K562 (cell line): ENCODE results near the gene AMT. TPM values are rescaled to one million over a fixed set of nuclear protein-coding genes. Genes with fewer than 3 reads are reported as not detected.

Source experiments
- ATAC-seq: fragments of 200-7000 bp; cut with Tn5 transposase; 3 replicates; pipeline ENCODE4 v1.9.1; 2020; ENCODE audit warnings: moderate library complexity
- BruUV-seq: library from RNA; stranded (reverse); fragments of 400-500 nt; replicated peaks from 2 replicates; lab custom pipeline; 2021; lab: Mats Ljungman, UMichigan
- CTCF ChIA-PET: fragments of 300-600 bp; formaldehyde crosslinking; extraction: SDS; loops from one replicate; lab custom pipeline; 2021; ENCODE audit warnings: low intra/inter-chr PET ratio; lab: Yijun Ruan, JAX
- POLR2A ChIA-PET: fragments of 300-600, 350-650 bp; sonication (Branson Sonifier 250); formaldehyde crosslinking; extraction: SDS; loops from one replicate; lab custom pipeline; 2021; ENCODE audit warnings: antibody characterized with exemption, inconsistent platforms; lab: Yijun Ruan, JAX
- DNase-seq, 4 experiments: peaks; one replicate each; pipeline versions ENCODE4 v3.0.0 to v3.0.0-alpha.2; 2011 to 2018; ENCODE audit warnings: low spot score in 3 of 4, mixed read lengths in 3 of 4; ENCODE audit errors: extremely low read depth in 1 of 4
- FAIRE-seq: peaks from 2 replicates; lab custom pipeline; 2011; peaks lifted over from hg19 to GRCh38; lab: Jason Lieb, UNC
- H2AFZ ChIP-seq: 2 replicates; pipeline ENCODE4 v1.6.0; 2011; ENCODE audit warnings: low read depth, low read length, control low read depth, inconsistent platforms
- H3K27ac ChIP-seq: fragments of 200-600 bp; 3 replicates; pipeline ENCODE4 v1.8.0; 2011; ENCODE audit warnings: low read depth, mild to moderate bottlenecking, control low read depth, inconsistent platforms, low read length, moderate library complexity, mixed read lengths; ENCODE audit errors: extremely low read depth
- H3K27me3 ChIP-seq, 2 experiments: fragments of 300-600 bp in 1 of 2; 2 replicates in 1 of 2; 3 replicates in 1 of 2; pipeline versions ENCODE4 v1.6.0 to v1.8.0; 2011; ENCODE audit warnings: inconsistent platforms in 2 of 2, low read length in 2 of 2, mild to moderate bottlenecking in 1 of 2, mixed read lengths in 1 of 2, moderate library complexity in 1 of 2; ENCODE audit not compliant: control insufficient read depth in 2 of 2, insufficient read depth in 2 of 2
- H3K36me3 ChIP-seq: fragments of 300-600 bp; 3 replicates; pipeline ENCODE4 v1.8.0; 2011; ENCODE audit warnings: mild to moderate bottlenecking, low read length, inconsistent platforms; ENCODE audit not compliant: control insufficient read depth, insufficient read depth
- H3K4me1 ChIP-seq, 2 experiments: fragments of 200-600 bp in 1 of 2; replicated peaks in 1 of 2; 2 replicates in 1 of 2; 3 replicates in 1 of 2; pipeline versions ENCODE4 v1.5.1 to v1.8.0; 2011; ENCODE audit warnings: inconsistent platforms in 2 of 2, low read length in 2 of 2, mild to moderate bottlenecking in 1 of 2, mixed read lengths in 1 of 2, moderate library complexity in 1 of 2; ENCODE audit not compliant: control insufficient read depth in 2 of 2, insufficient read depth in 2 of 2
- H3K4me2 ChIP-seq: 2 replicates; pipeline ENCODE4 v1.6.1; 2011; ENCODE audit warnings: low read length, control low read depth, inconsistent platforms, mixed read lengths; ENCODE audit not compliant: insufficient read depth
- H3K4me3 ChIP-seq: fragments of 200-600 bp; sonication (generic), shearing (Covaris generic); 2 replicates; pipeline ENCODE4 v1.5.1; 2016; ENCODE audit warnings: control low read depth, inconsistent platforms
- H3K79me2 ChIP-seq: fragments of 200-600 bp; 3 replicates; pipeline ENCODE4 v1.8.0; 2011; ENCODE audit warnings: low read length, inconsistent platforms; ENCODE audit not compliant: control insufficient read depth, insufficient read depth
- H3K9ac ChIP-seq, 2 experiments: 2 replicates each; pipeline versions ENCODE4 v1.6.0 to v1.6.1; 2011; ENCODE audit warnings: low read depth in 2 of 2, low read length in 2 of 2, control low read depth in 1 of 2, inconsistent platforms in 1 of 2, mild to moderate bottlenecking in 1 of 2, mixed read lengths in 1 of 2; ENCODE audit not compliant: insufficient read depth in 1 of 2
- H3K9me1 ChIP-seq: one replicate; pipeline ENCODE4 v1.6.0; 2011; ENCODE audit warnings: inconsistent platforms, mild to moderate bottlenecking, low read length, moderate library complexity; ENCODE audit not compliant: control insufficient read depth, insufficient read depth
- H3K9me3 ChIP-seq: replicated peaks from 2 replicates; pipeline ENCODE4 v1.5.1; 2011; ENCODE audit warnings: low read depth, low read length, inconsistent platforms; ENCODE audit not compliant: control insufficient read depth, insufficient read depth
- H4K20me1 ChIP-seq: replicated peaks from 2 replicates; pipeline ENCODE4 v1.6.1; 2011; ENCODE audit warnings: low read length, inconsistent platforms, mixed read lengths; ENCODE audit not compliant: control insufficient read depth, insufficient read depth
- ASH1L ChIP-seq: fragments of 450-650 bp; IDR thresholded peaks from 2 replicates; pipeline ENCODE4 v1.6.1; 2018; ENCODE audit warnings: borderline replicate concordance, mild to moderate bottlenecking, low read depth; ENCODE audit not compliant: partially characterized antibody
- ATF1 ChIP-seq, 2 experiments: fragments of 450-650 bp in 1 of 2; IDR thresholded peaks; 2 replicates each; pipeline ENCODE4 v1.6.1; 2016; ENCODE audit warnings: missing compliant biosample characterization in 1 of 2, missing genetic modification characterization in 1 of 2
- CEBPB ChIP-seq: fragments of 450-650 bp; IDR thresholded peaks from 2 replicates; pipeline ENCODE4 v1.6.1; 2016; ENCODE audit warnings: missing genetic modification characterization, missing compliant biosample characterization
- DPF2 ChIP-seq: fragments of 450-650 bp; IDR thresholded peaks from 2 replicates; pipeline ENCODE4 v1.6.1; 2016
- ESRRA ChIP-seq: fragments of 450-650 bp; IDR thresholded peaks from 2 replicates; pipeline ENCODE4 v1.6.1; 2014; ENCODE audit warnings: low read depth, mild to moderate bottlenecking, moderate library complexity, borderline replicate concordance
- GTF2E2 ChIP-seq: fragments of 200-800 bp; sonication (Bioruptor generic); IDR thresholded peaks from 2 replicates; pipeline ENCODE4 v1.6.1; 2016; ENCODE audit warnings: missing genetic modification characterization, missing compliant biosample characterization
- L3MBTL2 ChIP-seq: fragments of 450-650 bp; IDR thresholded peaks from 2 replicates; pipeline ENCODE4 v1.6.1; 2016; ENCODE audit warnings: mild to moderate bottlenecking, moderate library complexity
- RBM25 ChIP-seq: fragments of 200-400 bp; formaldehyde crosslinking; IDR thresholded peaks from 2 replicates; pipeline ENCODE4 v1.6.1; 2018; ENCODE audit warnings: low read length, low read depth, moderate library complexity; ENCODE audit not compliant: severe bottlenecking
- SIN3A ChIP-seq, 2 experiments: fragments of 150-350 bp in 1 of 2; IDR thresholded peaks; 2 replicates each; pipeline ENCODE4 v1.6.1; 2011 to 2016; ENCODE audit warnings: borderline replicate concordance in 2 of 2, low read depth in 2 of 2, low read length in 2 of 2, mild to moderate bottlenecking in 2 of 2, moderate library complexity in 2 of 2; ENCODE audit not compliant: control insufficient read depth in 1 of 2
- SIN3B ChIP-seq: fragments of 450-650 bp; IDR thresholded peaks from 2 replicates; pipeline ENCODE4 v1.6.1; 2017; ENCODE audit warnings: low read depth, mild to moderate bottlenecking, moderate library complexity
- TAF9B ChIP-seq: fragments of 450-650 bp; IDR thresholded peaks from 2 replicates; pipeline ENCODE4 v1.6.1; 2018; ENCODE audit warnings: mild to moderate bottlenecking; ENCODE audit not compliant: partially characterized antibody
- TCF7 ChIP-seq: sonication (generic); IDR thresholded peaks from 2 replicates; pipeline ENCODE4 v1.6.1; 2016; ENCODE audit warnings: antibody characterized with exemption, borderline replicate concordance
- TFAM ChIP-seq: fragments of 250-450 bp; sonication (Bioruptor Pico); conservative IDR thresholded peaks from 2 replicates; pipeline ENCODE4 v1.5.0; 2021; ENCODE audit warnings: mild to moderate bottlenecking, moderate library complexity
- ZNF263 ChIP-seq: sonication (generic); formaldehyde crosslinking; IDR thresholded peaks from 2 replicates; pipeline ENCODE4 v1.8.0; 2022; ENCODE audit warnings: mild to moderate bottlenecking, missing genetic modification reagents, borderline replicate concordance
- ZNF589 ChIP-seq: fragments of 200-800 bp; sonication (Bioruptor generic); IDR thresholded peaks from 2 replicates; pipeline ENCODE4 v1.6.1; 2016; ENCODE audit warnings: low read depth, missing genetic modification characterization, missing compliant biosample characterization
- ZNF699 ChIP-seq: fragments of 250-450 bp; sonication (Bioruptor Pico); IDR thresholded peaks from 2 replicates; pipeline ENCODE4 v1.8.0; 2021; ENCODE audit warnings: mild to moderate bottlenecking, moderate library complexity; ENCODE audit not compliant: insufficient replicate concordance
- WGBS: fragments of 100-300 bp; shearing (Covaris generic); methylation state at CpG from one replicate; pipeline ENCODE4 v1.1.6; 2016; ENCODE audit warnings: low coverage, mixed read lengths; ENCODE audit not compliant: insufficient coverage; ENCODE audit errors: missing lambda C conversion rate; 5-methylcytosine and 5-hydroxymethylcytosine counted together
- in situ Hi-C: fragments of 300-500 bp; cut with MboI; formaldehyde crosslinking; loops from 4 replicates; pipeline ENCODE4 v1.15.0; 2018; ENCODE audit warnings: inconsistent platforms, mixed read lengths
- intact Hi-C: fragments of 100-400 bp; cut with micrococcal nuclease; formaldehyde crosslinking; loops from 2 replicates; pipeline ENCODE4 v1.14.2; 2022
- polyA plus RNA-seq, 8 experiments: library from polyadenylated mRNA; depleted of rRNA in 4 of 8; stranded (reverse) in 5 of 8; unstranded in 3 of 8; fragments of >200 nt; fragmentation: Nextera tagmentation in 2 of 8; fragmentation: Illumina TruSeq in 1 of 8; extraction: Ambion mirVana in 2 of 8; extraction: Trizol in 1 of 8; gene quantifications; 2 replicates each; pipeline versions ENCODE4 v1.2.1 to v1.2.3, GENCODE V29; 2011 to 2014; ENCODE audit warnings: inconsistent platforms in 1 of 8, missing spikeins in 1 of 8
- total RNA-seq, 7 experiments: library from RNA; depleted of rRNA in 6 of 7; stranded (reverse); fragments of >200 nt in 6 of 7; fragmentation: Illumina TruSeq in 2 of 7; extraction: Trizol in 2 of 7; gene quantifications; 2 replicates each; pipeline versions ENCODE4 v1.2.1 to v1.2.3, GENCODE V29; 2011 to 2021; ENCODE audit warnings: low replicate concordance in 1 of 7
- TF ChIP-seq, protein P1 (sequence below): sonication (generic); formaldehyde crosslinking; IDR thresholded peaks from 2 replicates; pipeline ENCODE4 v1.8.0; 2022; ENCODE audit warnings: missing genetic modification reagents, mild to moderate bottlenecking, borderline replicate concordance

The AMT gene
- total and polyA plus RNA-seq, 9 of the 15 experiments (the other 6 are each of a cell fraction or from before 2014, with no cell fraction given), result 0.14 to 2.1 (median 0.52) TPM

DNA sequence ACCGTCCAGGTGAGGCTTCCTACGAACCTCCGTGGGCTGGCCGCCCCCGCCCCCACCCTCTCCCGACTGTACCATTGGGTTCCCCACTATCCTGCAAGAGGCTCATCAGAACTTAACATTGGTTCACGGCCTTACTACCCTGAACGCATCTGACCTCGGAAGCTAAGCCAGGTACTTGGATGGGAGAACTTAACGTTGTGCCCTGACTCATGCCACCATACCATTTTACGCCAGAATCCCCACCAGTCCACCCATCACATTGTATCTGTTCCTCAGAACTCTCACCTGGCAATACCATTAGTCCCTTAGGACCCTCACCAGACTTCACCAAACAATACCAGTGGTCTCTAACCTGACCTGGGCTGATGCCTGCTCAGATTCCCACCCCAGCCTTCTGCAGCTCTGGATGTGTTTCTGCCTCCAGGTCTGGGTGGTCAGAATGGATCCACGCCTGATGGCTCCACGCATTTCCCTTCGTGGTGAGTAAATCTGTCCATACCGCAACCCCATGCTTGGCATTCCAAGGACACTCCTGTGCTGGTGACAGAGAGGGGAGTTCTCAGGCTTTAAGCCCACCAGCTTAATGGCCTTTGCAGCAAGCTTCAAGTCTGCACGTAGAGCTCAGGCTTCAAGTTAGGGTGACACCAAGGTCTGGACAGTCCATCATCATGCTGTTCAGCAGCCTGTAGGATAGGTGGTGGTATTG lies 9.5 kb downstream of the AMT start (continued):
- TF ChIP-seq, protein P1, sequence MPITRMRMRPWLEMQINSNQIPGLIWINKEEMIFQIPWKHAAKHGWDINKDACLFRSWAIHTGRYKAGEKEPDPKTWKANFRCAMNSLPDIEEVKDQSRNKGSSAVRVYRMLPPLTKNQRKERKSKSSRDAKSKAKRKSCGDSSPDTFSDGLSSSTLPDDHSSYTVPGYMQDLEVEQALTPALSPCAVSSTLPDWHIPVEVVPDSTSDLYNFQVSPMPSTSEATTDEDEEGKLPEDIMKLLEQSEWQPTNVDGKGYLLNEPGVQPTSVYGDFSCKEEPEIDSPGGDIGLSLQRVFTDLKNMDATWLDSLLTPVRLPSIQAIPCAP (CRISPR knock-in tag), result no peak
- TF ChIP-seq TFAM (CRISPR knock-in tag), result no peak
- TF ChIP-seq ZNF699 (CRISPR knock-in tag), result no peak
- TF ChIP-seq SIN3A (IDR thresholded peaks at IDR 0.05; ENCODE audit: borderline replicate concordance in 2 of 2, control insufficient read depth in 1 of 2, low read depth in 2 of 2, low read length in 2 of 2), result 0 out of 4 replicates have a peak, but pooled peaks of 1 of the 2 experiments have one; percentile 17
- no peak for TF ChIP-seq ZNF263

DNA sequence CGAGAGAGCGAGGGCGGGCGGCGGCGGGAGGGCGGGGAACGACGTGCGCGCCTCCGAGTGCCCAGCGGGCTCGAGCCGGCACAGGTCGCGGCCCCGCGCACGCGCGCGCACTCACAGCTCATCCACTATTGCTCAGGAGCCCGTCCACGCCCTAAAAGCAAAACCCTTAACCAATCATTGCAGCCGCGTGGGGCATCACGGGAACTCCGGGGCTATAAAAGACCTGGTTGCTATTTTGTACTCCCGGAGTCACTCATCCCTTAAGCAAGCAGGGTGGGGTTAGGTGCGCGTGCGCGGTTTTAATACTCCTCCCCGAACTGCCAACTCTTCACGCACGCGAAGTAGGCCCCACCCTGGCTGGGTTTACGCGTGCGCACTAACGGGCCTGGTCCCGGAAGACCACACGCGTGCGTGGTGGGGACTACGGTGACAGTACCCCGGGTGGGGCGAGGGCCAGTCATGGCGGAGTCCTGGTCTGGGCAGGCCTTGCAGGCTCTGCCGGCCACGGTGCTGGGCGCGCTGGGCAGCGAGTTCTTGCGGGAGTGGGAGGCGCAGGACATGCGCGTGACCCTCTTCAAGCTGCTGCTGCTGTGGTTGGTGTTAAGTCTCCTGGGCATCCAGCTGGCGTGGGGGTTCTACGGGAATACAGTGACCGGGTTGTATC lies 10.2 kb downstream of the AMT start, which contains the start of the genes RHOA and TCTA:
Gene RHOA (minus strand): TSS at position 9 of the 664 bp plus-strand sequence. CDS start 36,387 bp downstream, outside the sequence.
Gene TCTA (plus strand): TSS at position 456 of the 664 bp plus-strand sequence. CDS start 4 bp downstream, at position 460.
- Histone ChIP-seq H3K4me3 (peak within 1 kb of the TSS; percentile 91), H3K36me3 (peaks cover 23% of the 10 kb centered on the region; the same call in 2 of the 3 replicates), H3K9ac (peak within 1 kb of the TSS; percentile 96), H3K4me1 (peaks cover 23 to 32% of the 10 kb centered on the region in 2 experiments; a peak in 4 of 5 replicates), H3K9me1 (no peaks in the 10 kb centered on the region), H3K27ac (peak within 1 kb of the TSS; percentile 96), H4K20me1 (peaks cover 21% of the 10 kb centered on the region), H3K9me3 (no peaks in the 10 kb centered on the region), H3K27me3 (no peaks in the 10 kb centered on the region), H3K4me2 (peak within 1 kb of the TSS; percentile 94), H2AFZ (peak within 1 kb of the TSS; percentile 88), H3K79me2 (peaks cover 63% of the 10 kb centered on the region)
- WGBS, result under 1% methylated on average over 31 of the region's 62 CpGs
- peak; percentile 95 to 99 (median 98) for DNase-seq
- CTCF ChIA-PET, result no interaction called here
- peak; percentile 98 for FAIRE-seq
- intact Hi-C loops (loop anchor here (2.0 kb wide), 1 partner anchor 71 kb away; the partner anchor contains the start of gene USP4), in situ Hi-C loops (no loop called here)
- TSS peak; percentile 76 for BruUV-seq
- peak; percentile 91 for ATAC-seq
- POLR2A ChIA-PET, result interaction anchor here (0.5 to 1.4 kb wide), 16 partner anchors 10 to 390 kb away, joined by 3 to 10 read pairs (median 4); partner anchors contain the start of genes AMT, NICN1 and USP4
- TF ChIP-seq ASH1L (no peak), L3MBTL2 (0 out of 2 replicates have a peak, but pooled peaks have one; percentile 19), ZNF699 (CRISPR knock-in tag) (no peak), GTF2E2 (tag) (peak; percentile 68; the same call in 1 of the 2 replicates), CEBPB (tag) (peak; percentile 61), RBM25 (no peak), DPF2 (no peak), ESRRA (no peak), SIN3B (peak; percentile 14; the same call in 1 of the 2 replicates), ZNF589 (CRISPR knock-in tag) (peak; percentile 88; the same call in 1 of the 2 replicates), ATF1 (CRISPR knock-in tag; IDR thresholded peaks at IDR 0.05) (no peak), ATF1 (tag; IDR thresholded peaks at IDR 0.05) (peak; percentile 38), TAF9B (peak; percentile 32), TCF7 (0 out of 2 replicates have a peak, but pooled peaks have one; percentile 35)
